ENCODE results near the gene NDFIP2.

DNA sequence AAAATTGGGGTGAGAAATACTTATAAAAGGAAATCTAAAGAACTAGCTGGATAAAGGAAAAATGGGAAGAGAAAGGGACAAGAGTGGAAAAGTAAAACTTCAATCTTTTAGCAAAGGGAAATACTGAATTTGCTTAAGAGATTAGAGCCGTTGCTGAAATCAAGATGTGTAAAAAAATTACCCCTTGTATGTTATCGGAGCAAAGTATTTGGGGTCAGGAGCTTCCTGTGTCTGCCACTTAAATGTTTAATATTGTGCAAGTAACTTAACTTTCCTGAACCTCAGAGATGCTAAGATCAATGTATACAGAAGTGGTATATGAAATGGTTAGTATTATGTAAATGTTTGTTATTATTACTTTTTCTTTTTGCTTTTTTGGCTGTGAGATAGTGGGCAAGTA is 51.6 kb downstream of the NDFIP2 start:
- no peak for TF ChIP-seq POLR2A (IDR thresholded peaks at IDR 0.05)
- no peak for TF ChIP-seq CTCF (IDR thresholded peaks at IDR 0.05)
